HG03521 (cell line): ENCODE results near the gene MAB21L4.
"Not testable (repeated sequence)": the region's sequence is repeated elsewhere in the genome, so short reads cannot be mapped to it uniquely, and the experiment has no call there.

Experiments
- ATAC-seq: cut with Tn5 transposase; IDR thresholded peaks from one replicate; pipeline ENCODE4 v1.9.1; 2021; ENCODE audit warnings: mild to moderate bottlenecking, moderate library complexity; ENCODE audit not compliant: unreplicated experiment

The MAB21L4 gene

GRCh38 chr2:240846309-240846708 is 49.6 kb downstream of the MAB21L4 start:
- not testable (repeated sequence) for ATAC-seq

- no peak for ATAC-seq
Measured at GRCh38 chr2:240840435-240841060, 55.4 kb downstream of the MAB21L4 start.

- no peak for ATAC-seq
Measured at GRCh38 chr2:240839152-240840143, 56.5 kb downstream of the MAB21L4 start.

GRCh38 chr2:240837621-240838020 is 58.3 kb downstream of the MAB21L4 start:
- ATAC-seq = no peak

- no peak for ATAC-seq
Measured at GRCh38 chr2:240836781-240837467, 59.0 kb downstream of the MAB21L4 start.
